ENCODE data around the gene GREB1. TPM values are rescaled to one million over a fixed set of nuclear protein-coding genes. Genes with fewer than 3 reads are reported as not detected.

The GREB1 gene
- total RNA-seq, 1 donor from 2014 or later = 82.5 TPM

DNA sequence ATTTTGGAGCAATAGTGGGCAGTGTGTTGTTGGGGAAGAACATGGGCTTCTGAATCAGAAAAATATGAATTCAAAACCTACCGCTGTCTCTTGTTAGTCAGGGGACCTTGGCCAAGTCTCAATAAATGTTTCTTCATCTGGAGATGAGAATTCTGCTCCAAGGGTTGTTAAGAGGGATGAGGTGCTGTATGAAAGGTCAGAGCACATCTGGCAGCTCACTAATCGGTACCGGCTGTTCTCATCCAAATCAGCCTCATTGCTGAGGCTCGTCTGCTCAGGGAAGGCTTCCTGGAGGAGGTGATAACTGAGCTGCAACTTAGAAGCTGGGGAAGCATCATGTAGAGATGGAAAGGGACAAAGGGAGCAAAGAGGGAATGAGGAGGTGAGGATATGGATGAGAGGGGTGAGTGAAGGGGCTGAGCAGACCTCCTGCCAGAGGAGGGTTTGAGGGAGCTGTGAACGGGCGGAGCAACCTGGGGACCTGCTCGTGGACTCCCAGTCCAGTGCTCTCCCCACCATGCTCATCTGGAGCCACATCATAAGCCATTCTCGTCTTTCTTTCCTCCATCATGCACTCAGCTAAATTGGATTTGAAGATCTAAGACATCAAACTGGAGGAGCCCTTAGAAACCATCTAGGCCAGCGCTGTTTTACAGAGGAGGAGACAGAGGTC is 47.4 kb downstream of the GREB1 start:
- no peak for DNase-seq (ENCODE audit: low spot score, unreplicated experiment)
- Mint-ChIP-seq H3K4me1 (ENCODE audit: low read depth) (peaks cover 7% of the 10 kb centered on the region), H3K4me3 (ENCODE audit: low read depth) (no peak overlapping the region), H3K36me3 (ENCODE audit: insufficient read depth) (peaks cover 10% of the 10 kb centered on the region), H3K27ac (peak overlapping the region; percentile 6), H3K27me3 (no peaks in the 10 kb centered on the region), H3K9me3 (ENCODE audit: low read depth) (no peaks in the 10 kb centered on the region)
- TF ChIP-seq, protein P1, sequence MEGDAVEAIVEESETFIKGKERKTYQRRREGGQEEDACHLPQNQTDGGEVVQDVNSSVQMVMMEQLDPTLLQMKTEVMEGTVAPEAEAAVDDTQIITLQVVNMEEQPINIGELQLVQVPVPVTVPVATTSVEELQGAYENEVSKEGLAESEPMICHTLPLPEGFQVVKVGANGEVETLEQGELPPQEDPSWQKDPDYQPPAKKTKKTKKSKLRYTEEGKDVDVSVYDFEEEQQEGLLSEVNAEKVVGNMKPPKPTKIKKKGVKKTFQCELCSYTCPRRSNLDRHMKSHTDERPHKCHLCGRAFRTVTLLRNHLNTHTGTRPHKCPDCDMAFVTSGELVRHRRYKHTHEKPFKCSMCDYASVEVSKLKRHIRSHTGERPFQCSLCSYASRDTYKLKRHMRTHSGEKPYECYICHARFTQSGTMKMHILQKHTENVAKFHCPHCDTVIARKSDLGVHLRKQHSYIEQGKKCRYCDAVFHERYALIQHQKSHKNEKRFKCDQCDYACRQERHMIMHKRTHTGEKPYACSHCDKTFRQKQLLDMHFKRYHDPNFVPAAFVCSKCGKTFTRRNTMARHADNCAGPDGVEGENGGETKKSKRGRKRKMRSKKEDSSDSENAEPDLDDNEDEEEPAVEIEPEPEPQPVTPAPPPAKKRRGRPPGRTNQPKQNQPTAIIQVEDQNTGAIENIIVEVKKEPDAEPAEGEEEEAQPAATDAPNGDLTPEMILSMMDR (IDR thresholded peaks at IDR 0.05; ENCODE audit: unreplicated experiment) = no peak

DNA sequence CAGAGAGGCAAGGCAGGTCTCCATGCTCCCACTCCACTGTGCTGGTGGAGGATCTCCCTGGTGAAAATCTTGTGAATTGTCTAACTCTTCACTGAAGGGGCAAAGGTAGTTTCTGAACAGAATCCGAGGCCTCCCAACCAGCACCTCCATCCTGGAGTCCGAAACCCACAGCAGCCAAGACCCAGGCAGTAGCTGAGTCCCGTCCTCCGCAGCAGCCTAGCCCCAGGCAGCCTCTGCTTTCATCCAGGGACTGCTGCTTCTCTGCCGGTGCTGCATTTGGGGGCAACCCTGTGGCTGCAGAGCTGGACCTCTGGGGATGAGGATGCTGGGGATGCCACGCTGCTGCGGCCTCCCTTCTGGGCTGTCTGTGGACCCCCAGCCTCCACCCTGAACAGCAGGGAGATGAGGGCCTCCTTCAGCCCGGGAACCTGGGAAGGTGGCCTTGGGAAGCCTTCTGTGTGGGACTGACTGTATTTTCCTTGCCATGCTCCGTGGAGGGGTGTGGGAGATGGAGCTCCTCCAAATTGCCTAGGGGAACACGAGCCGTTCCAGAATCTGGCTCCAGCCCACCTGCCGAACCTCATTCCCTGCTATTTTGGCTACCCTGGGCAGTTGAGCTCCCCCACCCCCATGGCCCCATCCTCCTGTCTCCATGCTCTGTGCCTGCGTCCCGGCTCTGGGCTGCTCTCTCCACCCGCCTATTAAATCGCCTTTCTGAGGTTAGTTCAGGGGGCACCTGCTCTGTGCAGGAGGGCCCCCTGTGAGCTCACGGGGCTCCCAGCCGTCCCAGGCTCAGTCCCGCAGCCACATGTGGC is 48.2 kb downstream of the GREB1 start:
- H3K9me3 Mint-ChIP-seq (ENCODE audit: low read depth) = no peaks in the 10 kb centered on the region
- peaks cover 7% of the 10 kb centered on the region for H3K4me1 Mint-ChIP-seq (ENCODE audit: low read depth)
- no peak overlapping the region for H3K4me3 Mint-ChIP-seq (ENCODE audit: low read depth)
- peaks cover 12% of the 10 kb centered on the region for H3K36me3 Mint-ChIP-seq (ENCODE audit: insufficient read depth)
- H3K27ac Mint-ChIP-seq = no peak overlapping the region
- H3K27me3 Mint-ChIP-seq = no peaks in the 10 kb centered on the region
- no peak for DNase-seq (ENCODE audit: low spot score, unreplicated experiment)
- TF ChIP-seq, protein P1 (IDR thresholded peaks at IDR 0.05; ENCODE audit: unreplicated experiment) = no peak

DNA sequence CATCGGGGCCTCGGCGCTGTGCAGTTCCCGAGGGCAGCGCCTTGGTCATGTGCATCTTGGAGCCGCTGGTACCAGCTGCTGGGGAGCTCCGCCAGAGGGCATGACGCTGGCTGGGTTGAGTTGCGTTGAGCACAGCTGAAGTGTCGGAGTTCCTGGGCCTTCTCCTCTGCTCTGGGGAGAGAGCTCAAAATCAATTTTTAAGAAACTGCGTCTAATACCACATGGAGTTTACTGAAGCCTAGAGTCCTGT is 48.7 kb downstream of the GREB1 start:
- TF ChIP-seq, protein P1 (IDR thresholded peaks at IDR 0.05; ENCODE audit: unreplicated experiment) = no peak
- no peak overlapping the region for H3K27ac Mint-ChIP-seq
- H3K4me1 Mint-ChIP-seq (ENCODE audit: low read depth) = peaks cover 7% of the 10 kb centered on the region
- H3K27me3 Mint-ChIP-seq = no peaks in the 10 kb centered on the region
- no peaks in the 10 kb centered on the region for H3K9me3 Mint-ChIP-seq (ENCODE audit: low read depth)
- no peak overlapping the region for H3K4me3 Mint-ChIP-seq (ENCODE audit: low read depth)
- no peak for DNase-seq (ENCODE audit: low spot score, unreplicated experiment)
- H3K36me3 Mint-ChIP-seq (ENCODE audit: insufficient read depth) = peaks cover 12% of the 10 kb centered on the region

DNA sequence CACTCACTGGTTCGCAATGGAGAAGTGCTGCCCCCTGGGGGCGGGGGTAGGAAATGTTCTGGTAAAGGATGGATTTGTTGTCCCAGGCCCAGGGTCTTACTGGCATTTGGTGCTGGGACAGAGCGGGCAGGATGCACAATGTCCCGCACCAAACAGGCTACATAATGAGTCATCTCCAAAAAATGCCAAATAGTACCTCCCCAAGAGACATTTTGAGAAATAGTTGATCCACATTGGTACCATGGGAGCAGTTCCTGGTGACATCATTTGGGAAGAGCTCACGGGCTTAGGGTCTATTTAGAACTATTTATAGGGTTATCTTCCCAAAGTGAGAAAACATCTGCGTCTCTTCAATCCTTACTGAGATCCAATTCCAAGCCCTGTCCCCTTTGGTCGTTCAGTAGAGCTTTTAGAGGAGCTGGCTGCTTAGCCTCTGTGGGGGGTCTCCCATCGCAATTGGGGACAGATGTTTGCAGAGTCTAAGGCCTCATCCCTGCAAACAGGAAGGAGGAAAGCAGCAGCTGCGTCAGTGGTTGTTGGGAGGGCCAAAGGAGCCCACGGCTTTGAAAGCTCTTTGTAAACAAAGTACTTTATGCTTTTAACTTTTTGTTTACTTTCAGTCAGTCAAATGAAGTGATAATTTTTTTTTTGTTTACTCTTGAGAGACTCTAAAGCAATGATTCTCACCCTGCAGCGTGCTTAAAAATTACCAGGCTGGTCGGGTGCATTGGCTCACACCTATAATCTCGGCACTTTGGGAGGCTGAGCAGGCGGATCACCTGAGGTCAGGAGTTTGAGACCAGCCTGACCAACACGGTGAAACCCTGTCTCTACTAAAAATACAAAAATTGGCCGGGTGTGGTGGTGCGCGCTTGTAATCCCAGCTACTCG is 49.3 kb downstream of the GREB1 start:
- TF ChIP-seq, protein P1 (IDR thresholded peaks at IDR 0.05; ENCODE audit: unreplicated experiment) = peak; percentile 74
- DNase-seq (ENCODE audit: low spot score, unreplicated experiment) = peak; percentile 64
- Mint-ChIP-seq H3K9me3 (ENCODE audit: low read depth) (no peaks in the 10 kb centered on the region), H3K4me1 (ENCODE audit: low read depth) (peaks cover 7% of the 10 kb centered on the region), H3K4me3 (ENCODE audit: low read depth) (no peak overlapping the region), H3K27ac (no peak overlapping the region), H3K36me3 (ENCODE audit: insufficient read depth) (peaks cover 11% of the 10 kb centered on the region), H3K27me3 (no peaks in the 10 kb centered on the region)

DNA sequence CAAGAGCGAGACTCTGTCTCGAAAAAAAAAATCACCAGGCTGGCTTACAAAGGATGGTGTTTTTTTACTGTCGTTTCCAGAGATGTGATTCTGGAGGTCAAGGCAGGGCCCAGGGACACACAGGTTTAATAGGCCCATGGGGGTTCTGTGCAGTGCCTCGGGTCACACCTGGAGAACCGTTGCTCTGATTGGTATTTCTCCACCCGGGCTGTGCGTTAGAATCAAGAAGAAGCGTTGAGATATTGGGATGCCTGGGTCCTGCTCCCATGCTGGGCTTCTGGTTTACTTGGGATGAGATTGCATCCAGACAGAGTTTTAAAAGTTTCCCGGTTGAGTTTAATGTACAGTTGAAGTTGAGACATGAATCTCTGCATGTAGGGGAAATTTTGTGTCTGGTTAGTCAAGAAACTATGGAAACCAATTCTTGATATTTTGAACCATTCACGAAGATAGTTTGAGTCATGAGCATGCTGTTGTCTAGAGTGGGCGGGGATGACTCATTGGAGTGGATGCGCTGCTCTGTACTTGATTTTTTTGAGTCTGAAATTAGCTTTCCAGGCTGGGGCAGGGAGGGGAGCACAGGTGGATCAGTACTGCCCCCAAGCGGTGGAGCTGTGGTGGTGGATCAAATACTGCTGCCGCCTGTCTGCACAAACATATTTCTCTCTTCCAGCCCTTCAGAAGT is 50.1 kb downstream of the GREB1 start:
- Mint-ChIP-seq H3K27ac (no peak overlapping the region), H3K36me3 (ENCODE audit: insufficient read depth) (peaks cover 11% of the 10 kb centered on the region), H3K27me3 (no peaks in the 10 kb centered on the region), H3K4me3 (ENCODE audit: low read depth) (no peak overlapping the region), H3K4me1 (ENCODE audit: low read depth) (peaks cover 7% of the 10 kb centered on the region), H3K9me3 (ENCODE audit: low read depth) (no peaks in the 10 kb centered on the region)
- TF ChIP-seq, protein P1 (IDR thresholded peaks at IDR 0.05; ENCODE audit: unreplicated experiment) = peak; percentile 86
- peak; percentile 48 for DNase-seq (ENCODE audit: low spot score, unreplicated experiment)

Measured in progenitor cell of endocrine pancreas (in vitro differentiated cells).